B cell (primary cell): ENCODE measurements around the gene PPEF1.
"Not testable (repeated sequence)": the region's sequence is repeated elsewhere in the genome, so short reads cannot be mapped to it uniquely, and the experiment has no call there.

Source experiments
- EZH2 ChIP-seq: IDR thresholded peaks from 2 replicates; pipeline ENCODE4 v1.6.1; 2012; ENCODE audit warnings: borderline replicate concordance, low read depth, mild to moderate bottlenecking, moderate library complexity, low read length; ENCODE audit not compliant: insufficient read depth, poor library complexity, severe bottlenecking
- TF ChIP-seq, protein P1 (sequence below): fragments of 200-600 bp; IDR thresholded peaks from one replicate; pipeline ENCODE4 v1.8.0; 2022; ENCODE audit warnings: antibody characterized with exemption, mild to moderate bottlenecking

DNA sequence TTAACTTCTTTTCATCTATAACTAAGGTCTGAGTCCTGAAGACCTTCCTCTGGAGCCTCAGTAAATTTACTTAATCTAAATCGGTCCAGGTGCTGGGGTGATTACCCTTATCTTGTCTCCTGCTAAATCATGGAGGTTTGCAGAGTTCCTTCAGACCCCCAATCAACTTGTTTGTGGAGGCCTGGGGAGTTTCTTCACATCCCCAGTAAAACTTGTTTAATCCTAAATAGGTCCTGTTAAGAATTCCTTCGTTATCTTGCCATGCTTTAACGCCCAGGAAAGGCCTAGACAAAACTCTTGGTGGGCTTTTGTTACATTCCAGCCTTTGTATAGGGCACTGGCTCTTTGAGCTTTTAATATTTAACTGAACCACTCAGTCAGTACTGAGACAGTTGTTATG is 55.7 kb downstream of the PPEF1 start:
- TF ChIP-seq EZH2 = not testable (repeated sequence)
- TF ChIP-seq, protein P1, sequence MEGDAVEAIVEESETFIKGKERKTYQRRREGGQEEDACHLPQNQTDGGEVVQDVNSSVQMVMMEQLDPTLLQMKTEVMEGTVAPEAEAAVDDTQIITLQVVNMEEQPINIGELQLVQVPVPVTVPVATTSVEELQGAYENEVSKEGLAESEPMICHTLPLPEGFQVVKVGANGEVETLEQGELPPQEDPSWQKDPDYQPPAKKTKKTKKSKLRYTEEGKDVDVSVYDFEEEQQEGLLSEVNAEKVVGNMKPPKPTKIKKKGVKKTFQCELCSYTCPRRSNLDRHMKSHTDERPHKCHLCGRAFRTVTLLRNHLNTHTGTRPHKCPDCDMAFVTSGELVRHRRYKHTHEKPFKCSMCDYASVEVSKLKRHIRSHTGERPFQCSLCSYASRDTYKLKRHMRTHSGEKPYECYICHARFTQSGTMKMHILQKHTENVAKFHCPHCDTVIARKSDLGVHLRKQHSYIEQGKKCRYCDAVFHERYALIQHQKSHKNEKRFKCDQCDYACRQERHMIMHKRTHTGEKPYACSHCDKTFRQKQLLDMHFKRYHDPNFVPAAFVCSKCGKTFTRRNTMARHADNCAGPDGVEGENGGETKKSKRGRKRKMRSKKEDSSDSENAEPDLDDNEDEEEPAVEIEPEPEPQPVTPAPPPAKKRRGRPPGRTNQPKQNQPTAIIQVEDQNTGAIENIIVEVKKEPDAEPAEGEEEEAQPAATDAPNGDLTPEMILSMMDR = not testable (repeated sequence)
